ENCODE results near the gene AIM2. TPM values are rescaled to one million over a fixed set of nuclear protein-coding genes. Genes with fewer than 3 reads are reported as not detected.
A peak's percentile ranks its signal among the peaks of the same experiment; 100 is the strongest.
"Not testable (repeated sequence)": the region's sequence is repeated elsewhere in the genome, so short reads cannot be mapped to it uniquely, and the experiment has no call there.

Gene AIM2
- total RNA-seq, 4 donors from 2014 or later, result 6.0 to 10.3 TPM; not detected in 2

GRCh38 chr1:159030311-159030710 is 46.3 kb downstream of the AIM2 start:
- TF ChIP-seq EP300 (IDR thresholded peaks at IDR 0.05; ENCODE audit: low read depth) (no peak), POLR2A (IDR thresholded peaks at IDR 0.05) (no peak), CTCF (IDR thresholded peaks at IDR 0.05) (no peak), POLR2AphosphoS5 (IDR thresholded peaks at IDR 0.05) (no peak)
- H3K27ac ChIP-seq, result no peak overlapping the region
- H3K9me3 ChIP-seq, result no peaks in the 10 kb centered on the region
- no peak overlapping the region for H3K4me3 ChIP-seq
- DNase-seq, result no peak
- H3K27me3 ChIP-seq, result no peaks in the 10 kb centered on the region
- in situ Hi-C loops (cut with MboI; ENCODE audit: low pct_ligation_motif_present in 1 of 4, low pct_unique_long_range_greater_than_20kb in 1 of 4, low sequenced_read_pairs in 3 of 4) (no loop called here), intact Hi-C loops (cut with DNase I; ENCODE audit: low total_unique reads) (no loop called here)
- 87% methylated on average over 1 of the region's 1 CpG; no CpG with 5 or more reads in 1 of the 2 donors for WGBS, 2 donors (ENCODE audit: low coverage in 1 of 2)
- H3K36me3 ChIP-seq, result peaks cover 0 to 31% (median 5%) of the 10 kb centered on the region in 4 donors
- peaks cover 0 to 4% (median 0%) of the 10 kb centered on the region in 4 donors for H3K4me1 ChIP-seq

- H3K9me3 ChIP-seq; H3K27ac ChIP-seq; H3K27me3 ChIP-seq; DNase-seq; in situ Hi-C loops (cut with MboI; ENCODE audit: low pct_ligation_motif_present in 1 of 4, low pct_unique_long_range_greater_than_20kb in 1 of 4, low sequenced_read_pairs in 3 of 4); intact Hi-C loops (cut with DNase I; ENCODE audit: low total_unique reads); H3K36me3 ChIP-seq; H3K4me3 ChIP-seq: not testable (repeated sequence)
- H3K4me1 ChIP-seq, result peaks cover 0 to 10% (median 0%) of the 10 kb centered on the region in 4 donors
- WGBS, 2 donors (ENCODE audit: low coverage in 1 of 2), result 71 to 80% methylated on average over 1 to 2 of the region's 2 CpGs
Observed at GRCh38 chr1:159026841-159027240, 49.7 kb downstream of the AIM2 start.

- intact Hi-C loops (cut with DNase I; ENCODE audit: low total_unique reads), result no loop called here
- DNase-seq, result no peak
- Histone ChIP-seq H3K27me3 (no peaks in the 10 kb centered on the region), H3K36me3 (no peaks in the 10 kb centered on the region), H3K4me3 (no peak overlapping the region), H3K27ac (no peak overlapping the region), H3K9me3 (no peaks in the 10 kb centered on the region), H3K4me1 (peaks cover 0 to 10% (median 0%) of the 10 kb centered on the region in 4 donors)
- in situ Hi-C loops (cut with MboI; ENCODE audit: low pct_ligation_motif_present in 1 of 4, low pct_unique_long_range_greater_than_20kb in 1 of 4, low sequenced_read_pairs in 3 of 4), result no loop called here
- TF ChIP-seq EP300 (IDR thresholded peaks at IDR 0.05; ENCODE audit: low read depth), result no peak
- TF ChIP-seq POLR2AphosphoS5 (IDR thresholded peaks at IDR 0.05), result no peak
- TF ChIP-seq POLR2A (IDR thresholded peaks at IDR 0.05), result no peak
- TF ChIP-seq CTCF (IDR thresholded peaks at IDR 0.05), result no peak
- WGBS, 2 donors (ENCODE audit: low coverage in 1 of 2), result 97 to 100% methylated on average over 7 of the region's 7 CpGs
Observed at GRCh38 chr1:159025043-159025442, 51.5 kb downstream of the AIM2 start.

GRCh38 chr1:159023723-159024122 is 52.8 kb downstream of the AIM2 start:
- TF ChIP-seq POLR2AphosphoS5 (IDR thresholded peaks at IDR 0.05), result no peak
- no peak for TF ChIP-seq POLR2A (IDR thresholded peaks at IDR 0.05)
- TF ChIP-seq EP300 (IDR thresholded peaks at IDR 0.05; ENCODE audit: low read depth), result no peak
- no peak for TF ChIP-seq CTCF (IDR thresholded peaks at IDR 0.05)
- H3K4me3 ChIP-seq, result no peak overlapping the region
- H3K27ac ChIP-seq, result no peak overlapping the region
- in situ Hi-C loops (cut with MboI; ENCODE audit: low pct_ligation_motif_present in 1 of 4, low pct_unique_long_range_greater_than_20kb in 1 of 4, low sequenced_read_pairs in 3 of 4) (no loop called here), intact Hi-C loops (cut with DNase I; ENCODE audit: low total_unique reads) (no loop called here)
- DNase-seq, result no peak
- H3K9me3 ChIP-seq, result no peaks in the 10 kb centered on the region
- H3K4me1 ChIP-seq, result peaks cover 0 to 14% (median 0%) of the 10 kb centered on the region in 4 donors
- no peaks in the 10 kb centered on the region for H3K27me3 ChIP-seq
- H3K36me3 ChIP-seq, result peaks cover 0 to 5% (median 0%) of the 10 kb centered on the region in 4 donors
- WGBS, 2 donors (ENCODE audit: low coverage in 1 of 2), result 90 to 100% methylated on average over 4 to 10 of the region's 10 CpGs

DNA sequence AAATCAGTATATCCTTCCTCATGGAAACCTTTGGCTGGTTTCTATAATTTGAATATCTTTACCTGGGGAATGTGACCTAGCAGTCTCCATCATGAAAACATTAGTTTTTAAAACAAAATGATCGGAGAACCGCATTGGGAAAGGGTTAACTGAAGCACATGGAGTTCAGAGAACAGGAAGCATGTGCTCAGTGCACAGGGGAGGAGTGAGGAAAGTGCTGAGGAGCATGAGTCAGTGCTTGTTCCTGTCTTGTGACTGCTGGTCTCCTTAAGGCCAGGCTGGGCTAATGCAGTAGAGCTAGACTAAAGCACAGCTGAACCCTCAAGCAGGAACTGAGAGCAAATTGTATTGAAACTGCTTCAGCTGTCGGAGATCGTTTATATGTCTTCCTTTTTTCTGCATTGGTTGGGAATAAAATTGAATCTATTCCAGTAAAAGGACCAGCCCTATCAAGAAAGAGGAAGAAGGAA is 61.1 kb downstream of the AIM2 start:
- H3K36me3 ChIP-seq, result peaks cover 0 to 29% (median 3%) of the 10 kb centered on the region in 4 donors
- intact Hi-C loops (cut with DNase I; ENCODE audit: low total_unique reads), result no loop called here
- H3K9me3 ChIP-seq, result no peaks in the 10 kb centered on the region
- WGBS, 2 donors (ENCODE audit: low coverage in 1 of 2), result 52 to 58% methylated on average over 4 of the region's 4 CpGs
- no peaks in the 10 kb centered on the region for H3K27me3 ChIP-seq
- H3K27ac ChIP-seq, result peak overlapping the region; percentile 25 to 90 (median 63)
- peaks cover 0 to 56% (median 2%) of the 10 kb centered on the region in 4 donors for H3K4me1 ChIP-seq
- H3K4me3 ChIP-seq, result no peak overlapping the region
- peak; percentile 67 for DNase-seq
- in situ Hi-C loops (cut with MboI; ENCODE audit: low pct_ligation_motif_present in 1 of 4, low pct_unique_long_range_greater_than_20kb in 1 of 4, low sequenced_read_pairs in 3 of 4), result no loop called here
- TF ChIP-seq POLR2AphosphoS5 (IDR thresholded peaks at IDR 0.05), result peak; percentile 46 to 67 (median 66)
- no peak for TF ChIP-seq CTCF (IDR thresholded peaks at IDR 0.05)
- no peak for TF ChIP-seq POLR2A (IDR thresholded peaks at IDR 0.05)
- TF ChIP-seq EP300 (IDR thresholded peaks at IDR 0.05; ENCODE audit: low read depth), result no peak

All from transverse colon (tissue), 4 donors.